IPS-11a (cell line): ENCODE measurements around the gene POMGNT2.

Source experiments
- H3K4me3 ChIP-seq: one replicate; pipeline ENCODE4 v1.5.1; 2013; ENCODE audit warnings: low read depth, low read length, control low read depth

Gene POMGNT2

DNA sequence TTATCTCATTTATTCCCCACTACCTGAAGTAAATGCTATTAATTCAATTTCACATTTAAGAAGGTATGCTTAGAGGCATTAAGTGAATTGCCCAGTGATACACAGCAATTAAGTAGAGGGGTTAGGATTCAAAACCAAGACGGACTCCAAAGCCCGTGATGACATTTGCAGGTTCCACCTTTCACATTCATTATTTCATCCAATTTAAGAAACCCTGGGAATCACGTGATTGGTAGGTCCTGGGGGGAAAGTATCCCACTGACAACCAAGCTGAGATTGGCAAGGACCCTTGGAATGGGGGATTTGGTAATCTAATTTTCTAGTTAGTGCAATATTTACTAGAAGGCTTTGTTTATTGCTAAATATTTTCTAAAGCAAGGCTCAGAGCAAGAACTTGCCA is 1.8 kb downstream of the POMGNT2 start:
- no peak overlapping the region for H3K4me3 ChIP-seq

DNA sequence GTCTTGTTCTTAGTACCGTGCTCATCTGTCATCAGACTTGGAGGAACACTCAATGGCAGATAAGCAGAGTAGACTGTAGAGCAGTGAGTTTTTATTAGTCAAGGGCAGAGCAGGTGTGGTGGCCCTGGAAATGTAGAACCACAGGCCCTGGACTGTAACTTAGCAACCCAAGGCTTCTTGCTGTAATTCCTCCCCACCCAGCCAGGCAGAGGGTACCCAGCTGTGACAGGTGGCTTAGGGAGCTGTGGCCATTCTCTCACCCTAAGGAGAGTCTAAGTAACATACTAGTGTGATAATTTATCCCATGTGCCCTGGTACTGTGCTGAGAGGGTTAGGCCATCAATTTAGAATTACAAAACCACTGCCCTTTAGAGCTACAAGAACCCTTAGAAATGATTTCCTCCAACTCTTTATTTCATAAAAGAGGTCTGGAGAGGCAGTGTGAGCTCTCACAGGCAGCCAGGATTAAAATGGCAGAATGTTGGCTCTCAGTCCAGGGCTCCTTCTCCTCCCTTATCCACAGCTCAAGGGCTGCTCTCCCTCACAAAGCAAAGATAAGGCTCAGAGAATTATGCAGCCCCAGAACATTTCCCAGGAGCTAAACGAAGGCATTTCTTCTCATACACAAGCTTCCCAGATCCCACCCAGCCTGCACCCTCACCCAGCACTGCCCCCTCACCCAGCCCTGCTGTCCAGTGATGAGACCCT is 3.0 kb downstream of the POMGNT2 start:
- no peak overlapping the region for H3K4me3 ChIP-seq

DNA sequence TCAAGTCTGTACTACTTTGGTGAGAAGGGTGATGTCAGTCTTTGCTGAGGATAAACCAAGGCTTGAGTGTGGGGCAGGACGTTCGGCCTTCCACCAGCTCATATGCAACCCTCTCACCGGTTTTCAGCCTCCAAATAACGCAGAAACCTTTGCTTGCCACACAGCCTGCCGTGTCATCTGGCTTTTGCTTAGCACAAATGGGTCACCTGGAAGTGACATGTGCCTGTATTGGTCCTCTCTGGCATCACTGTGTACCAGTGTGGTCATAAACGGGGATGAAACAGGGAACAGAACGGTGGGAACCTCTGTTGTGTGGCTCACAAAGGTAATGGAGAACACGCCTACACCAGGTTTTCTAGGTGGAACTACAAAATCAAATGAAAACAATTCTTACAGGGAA is 7.1 kb downstream of the POMGNT2 start:
- no peak overlapping the region for H3K4me3 ChIP-seq

DNA sequence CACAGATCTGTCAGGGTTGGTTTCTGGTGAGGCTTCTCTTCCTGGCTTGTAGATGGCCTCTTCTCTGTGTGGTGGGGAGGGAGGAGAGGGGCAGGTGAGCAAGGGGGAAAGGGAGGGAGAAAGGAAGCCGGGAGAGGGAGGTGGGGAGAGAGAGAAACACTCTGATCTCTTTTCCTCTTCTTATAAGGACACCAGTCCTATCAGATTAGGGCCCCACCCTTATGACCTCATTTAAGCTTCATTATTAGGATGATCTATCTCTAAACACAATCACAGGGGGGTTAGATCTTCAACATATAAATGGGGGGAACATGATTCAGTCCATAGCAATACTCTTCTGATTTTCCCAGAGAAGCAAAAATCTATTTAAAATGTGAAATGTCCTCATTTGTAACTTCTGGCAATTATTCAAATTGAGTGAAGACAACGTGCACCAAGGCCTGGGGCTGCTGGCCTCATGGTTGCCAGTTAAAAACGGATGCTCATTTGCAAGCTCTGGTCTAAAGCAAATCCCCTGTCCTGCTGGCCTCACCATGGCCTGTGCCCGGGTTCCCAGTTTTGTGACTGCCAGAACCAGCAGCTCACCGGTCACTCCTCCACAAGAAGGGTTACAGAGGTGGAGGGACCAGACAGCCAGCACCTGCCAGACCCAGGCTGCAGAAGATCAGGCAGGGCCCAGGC is 8.3 kb downstream of the POMGNT2 start:
- H3K4me3 ChIP-seq = no peak overlapping the region

DNA sequence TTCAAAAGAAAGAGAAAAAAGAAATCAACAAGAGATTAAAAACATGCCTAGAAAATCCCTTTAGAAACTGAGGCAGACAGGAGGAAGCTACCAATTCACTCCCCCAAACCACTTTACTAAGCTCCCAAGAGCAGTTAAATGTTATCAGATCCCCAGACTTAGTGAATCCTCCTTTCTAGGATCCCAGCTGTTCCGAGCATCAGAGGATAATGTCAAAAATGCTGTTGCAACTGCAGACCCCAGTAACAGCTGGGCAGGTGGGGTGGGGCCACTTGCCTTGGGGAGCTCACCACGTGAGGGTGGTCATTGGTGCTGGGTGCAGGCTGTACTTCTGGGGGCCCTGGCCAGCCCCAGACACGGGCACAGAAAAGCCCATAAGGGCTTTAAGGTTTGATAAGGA is 9.1 kb downstream of the POMGNT2 start:
- H3K4me3 ChIP-seq = no peak overlapping the region

DNA sequence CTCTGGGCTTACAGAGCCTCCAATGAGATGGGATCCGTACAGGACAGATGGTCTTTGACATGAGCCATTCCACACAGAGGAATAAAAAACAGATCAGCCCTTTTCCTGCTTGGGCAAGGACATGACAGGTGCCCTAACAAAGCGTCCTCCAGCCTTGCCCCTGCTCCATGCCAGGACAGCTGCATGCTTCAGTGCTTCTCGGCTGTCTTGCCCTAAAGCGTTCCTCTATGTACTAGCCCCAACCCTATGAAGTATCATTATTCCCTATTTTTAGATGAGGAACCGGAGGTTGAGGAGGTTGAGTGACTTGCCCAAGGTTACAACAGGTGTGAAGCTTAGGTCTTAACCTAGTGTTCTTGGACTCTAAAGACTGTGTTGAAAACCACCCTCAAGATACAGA is 10.5 kb downstream of the POMGNT2 start:
- no peak overlapping the region for H3K4me3 ChIP-seq

DNA sequence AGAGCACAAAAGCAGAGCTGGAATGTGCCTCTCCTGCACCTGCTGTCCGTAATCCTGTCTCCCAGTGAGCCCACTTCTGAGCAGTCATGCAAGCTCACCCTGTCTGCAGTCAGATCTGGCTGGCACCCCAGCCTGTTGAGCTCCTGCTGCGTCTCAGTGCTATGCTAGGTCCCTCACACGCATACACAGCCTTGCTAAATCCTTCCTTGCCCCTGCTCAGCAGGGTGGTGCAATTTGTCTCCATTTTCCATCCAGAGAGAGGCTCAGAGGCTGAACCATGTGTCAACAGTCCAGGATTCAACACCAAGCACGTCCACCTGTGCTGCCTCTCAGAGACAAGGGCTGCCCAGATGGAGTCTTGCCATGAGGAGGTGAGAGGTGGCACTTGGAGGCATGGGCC is 11.0 kb downstream of the POMGNT2 start:
- H3K4me3 ChIP-seq = no peak overlapping the region

DNA sequence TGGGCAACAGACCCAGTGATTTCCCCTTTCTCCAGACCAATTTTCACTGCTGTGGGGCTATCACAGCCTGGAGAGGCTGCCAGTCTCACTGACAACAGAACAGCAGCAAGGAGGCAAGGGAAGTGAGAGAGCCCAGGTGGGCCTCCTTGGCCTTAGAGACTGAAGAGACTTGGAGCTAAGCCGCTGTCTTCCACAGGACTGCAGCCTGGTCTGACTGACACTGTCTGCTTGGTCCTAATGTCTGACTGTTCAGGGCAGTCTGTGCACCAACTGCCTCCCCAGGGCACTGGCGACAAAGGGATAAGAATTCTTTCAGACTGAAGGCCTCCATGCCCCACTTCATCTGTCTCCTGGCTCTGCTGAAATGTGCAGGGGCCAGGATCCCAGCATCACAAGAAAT is 11.5 kb downstream of the POMGNT2 start:
- H3K4me3 ChIP-seq = no peak overlapping the region

DNA sequence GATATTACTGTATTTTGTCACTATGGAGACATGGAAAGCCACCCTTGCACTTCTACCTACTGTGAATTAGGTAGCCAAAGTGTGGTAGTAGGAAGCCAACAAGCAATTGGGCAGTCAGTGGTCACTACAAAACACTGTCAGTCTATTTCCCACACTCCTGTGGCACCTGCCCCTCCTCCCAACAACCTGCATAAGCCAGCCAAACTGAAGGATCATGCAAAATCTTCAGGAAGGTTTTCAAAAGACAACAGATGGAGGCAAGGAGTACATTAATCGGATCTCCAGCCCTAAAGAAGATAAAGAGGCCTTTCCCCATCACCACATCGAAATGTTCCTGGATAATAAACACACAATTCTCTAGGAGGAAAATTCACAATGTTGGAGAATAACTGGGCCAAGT is 11.9 kb downstream of the POMGNT2 start:
- no peak overlapping the region for H3K4me3 ChIP-seq

DNA sequence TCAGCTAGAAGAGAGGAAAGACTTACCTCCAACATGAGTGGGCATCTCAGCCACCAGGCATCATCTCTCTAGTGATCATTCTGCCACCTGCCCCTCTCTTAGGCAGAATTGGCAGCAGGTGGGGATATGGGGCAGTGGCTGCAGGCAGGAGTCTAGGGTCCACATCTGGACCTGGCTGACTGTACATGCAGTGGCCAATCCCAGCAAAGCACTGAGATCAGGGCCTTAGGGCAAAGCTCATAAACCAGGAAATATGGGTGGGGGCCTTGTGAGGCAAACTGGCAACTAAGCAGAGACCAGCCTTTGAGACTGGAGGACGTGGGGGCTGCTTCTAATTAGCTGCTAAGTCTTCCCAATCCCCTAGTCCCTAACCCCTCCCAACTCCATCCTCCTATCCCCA is 12.9 kb downstream of the POMGNT2 start:
- H3K4me3 ChIP-seq = no peak overlapping the region

DNA sequence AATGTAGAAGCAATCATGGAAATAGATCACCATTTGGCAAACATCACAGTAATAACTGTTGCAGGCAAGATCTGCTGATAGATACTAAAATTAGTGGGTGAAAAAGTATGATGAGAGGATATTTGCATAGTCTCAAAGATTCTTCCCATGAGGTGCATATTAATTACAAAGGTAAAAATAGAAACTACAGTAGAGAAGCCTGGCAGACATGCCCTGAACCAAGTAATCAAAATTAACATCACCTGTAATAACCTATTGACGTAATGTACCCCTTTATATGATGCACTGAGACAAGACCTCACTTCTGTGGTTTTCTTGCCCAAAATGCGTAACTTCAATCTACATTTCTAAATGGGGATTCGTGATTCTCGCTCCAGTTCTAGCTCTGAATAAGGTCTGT is 14.4 kb downstream of the POMGNT2 start:
- H3K4me3 ChIP-seq = no peak overlapping the region

DNA sequence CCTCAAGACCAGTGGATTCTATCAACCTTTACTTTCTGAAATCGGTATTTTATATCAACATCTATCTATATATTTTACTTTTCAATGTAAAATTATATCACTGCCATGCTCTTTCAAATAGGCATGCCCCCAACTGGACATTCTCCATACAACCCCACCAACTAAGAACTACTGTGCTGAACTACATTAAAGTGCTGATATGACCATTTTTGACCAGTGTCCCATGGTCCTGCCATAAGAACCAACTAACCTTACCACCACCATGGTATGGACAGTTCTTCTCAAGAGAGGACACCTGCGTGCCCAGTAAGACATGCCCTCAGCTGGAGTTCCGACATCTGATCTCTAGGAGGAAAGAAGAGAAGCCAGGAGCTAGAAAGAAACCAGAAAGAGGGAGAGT is 15.6 kb downstream of the POMGNT2 start:
- no peak overlapping the region for H3K4me3 ChIP-seq

DNA sequence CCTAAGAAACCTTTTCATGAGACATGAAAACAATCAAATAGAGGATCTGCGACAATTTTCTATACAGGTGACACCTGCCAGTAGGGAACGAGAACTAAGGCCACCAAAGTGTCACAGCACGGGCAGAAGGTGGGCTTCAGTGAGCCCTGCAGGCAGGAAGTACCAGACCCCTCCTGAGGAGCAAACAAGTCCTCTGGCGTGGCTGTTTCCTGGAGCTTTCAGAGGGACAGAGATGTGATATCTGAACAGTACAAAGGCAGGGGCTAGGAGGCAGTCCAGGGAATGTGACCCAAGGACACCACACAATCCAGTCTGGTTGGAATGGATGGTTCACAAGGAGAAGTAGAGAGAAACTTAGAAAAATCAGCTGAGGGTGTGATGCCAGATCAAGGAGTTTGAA is 16.8 kb downstream of the POMGNT2 start:
- H3K4me3 ChIP-seq = no peak overlapping the region

DNA sequence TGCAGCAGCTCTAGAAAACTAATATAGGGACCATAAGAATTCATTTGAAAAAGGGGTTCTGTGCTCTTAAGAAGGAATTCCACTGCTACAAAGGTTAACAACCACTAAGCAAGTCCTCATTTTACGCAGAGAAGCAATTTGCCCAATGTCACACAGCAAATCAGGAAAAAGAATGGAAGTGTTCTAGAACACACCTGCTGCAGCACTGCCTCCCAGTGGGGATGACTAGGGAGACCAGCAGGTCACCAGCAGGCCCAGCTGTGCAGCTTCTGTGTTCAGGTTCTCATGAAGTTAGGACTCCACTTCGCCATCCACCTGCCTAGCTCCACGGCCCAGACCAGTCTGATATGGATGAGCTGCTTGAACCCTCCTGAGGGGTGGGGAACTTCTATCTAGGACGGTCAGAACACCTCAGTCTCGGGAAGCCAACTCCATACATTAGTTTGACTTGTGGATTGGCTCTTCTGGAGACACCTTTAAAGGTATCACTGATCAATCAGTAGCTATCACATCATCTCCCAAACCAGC is 18.6 kb downstream of the POMGNT2 start:
- H3K4me3 ChIP-seq = no peak overlapping the region

DNA sequence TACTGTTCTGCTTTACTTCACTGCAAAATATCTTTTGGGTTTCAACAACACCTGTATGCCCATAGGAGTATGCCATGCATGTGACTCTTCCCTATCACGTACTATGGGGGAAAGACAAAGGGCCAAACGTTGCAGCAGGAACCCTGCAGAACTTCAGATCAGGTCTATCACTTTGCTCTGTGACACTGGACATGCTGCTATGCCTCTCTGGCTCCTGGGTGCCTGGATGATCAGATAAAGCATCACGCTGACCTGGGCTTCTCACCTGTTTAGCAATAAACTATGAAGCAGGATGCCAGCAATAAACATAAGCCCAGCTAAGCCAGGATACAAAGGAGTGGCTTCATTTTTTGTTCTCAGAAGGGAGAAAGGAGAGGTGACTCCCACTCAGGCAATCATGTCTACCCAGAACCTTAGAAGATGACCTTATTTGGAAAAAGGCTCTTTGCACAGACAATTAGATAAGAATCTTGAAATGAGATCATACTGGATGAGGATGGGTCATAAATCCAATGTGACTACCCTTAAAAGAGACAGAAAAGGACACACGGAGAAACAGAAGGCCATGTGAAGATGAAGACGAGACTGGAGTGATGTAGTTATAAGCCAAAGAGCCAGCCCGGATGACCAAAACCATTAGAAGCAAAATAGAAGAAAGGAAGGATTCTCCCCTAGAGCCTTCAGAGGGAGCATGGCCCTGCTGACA is 19.3 kb downstream of the POMGNT2 start:
- no peak overlapping the region for H3K4me3 ChIP-seq

DNA sequence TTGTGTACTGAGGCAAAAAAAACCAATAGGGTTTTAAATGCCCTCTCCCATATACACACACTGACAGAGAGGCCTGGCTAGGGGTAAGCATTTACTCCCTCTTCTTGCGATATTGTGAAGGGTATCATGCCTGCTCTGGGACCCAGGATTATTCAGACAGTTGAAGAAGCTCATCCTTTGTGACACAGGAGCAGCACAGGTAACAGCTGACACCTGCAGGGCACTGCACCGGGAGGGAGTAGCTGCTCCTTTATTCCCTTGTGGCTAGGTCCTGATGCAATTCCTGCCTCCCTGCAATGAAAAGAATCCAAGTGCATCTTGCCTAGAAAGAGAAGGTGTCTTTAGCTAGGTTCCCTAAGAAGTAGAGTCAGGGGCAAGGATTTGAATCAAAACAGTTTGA is 23.4 kb downstream of the POMGNT2 start:
- H3K4me3 ChIP-seq = no peak overlapping the region

DNA sequence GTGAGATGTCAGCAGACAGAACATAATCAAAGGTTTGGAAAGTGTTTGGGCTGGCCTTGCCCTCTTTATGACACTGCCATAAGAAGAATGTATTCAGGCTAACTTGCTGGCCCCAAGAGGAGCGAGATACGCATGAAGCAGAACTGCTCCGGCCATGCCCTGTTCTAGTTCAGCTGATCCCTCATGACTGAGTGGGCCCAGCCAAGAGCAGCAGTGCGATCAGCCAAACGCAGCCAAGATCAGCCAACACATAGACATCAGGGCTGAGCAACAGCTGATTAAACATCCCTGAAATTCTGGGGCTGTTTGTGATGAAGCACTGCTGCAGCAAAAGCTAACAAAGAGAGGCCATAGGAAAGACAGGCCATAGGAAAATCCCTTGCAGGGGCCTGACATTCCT is 24.1 kb downstream of the POMGNT2 start:
- H3K4me3 ChIP-seq = no peak overlapping the region

DNA sequence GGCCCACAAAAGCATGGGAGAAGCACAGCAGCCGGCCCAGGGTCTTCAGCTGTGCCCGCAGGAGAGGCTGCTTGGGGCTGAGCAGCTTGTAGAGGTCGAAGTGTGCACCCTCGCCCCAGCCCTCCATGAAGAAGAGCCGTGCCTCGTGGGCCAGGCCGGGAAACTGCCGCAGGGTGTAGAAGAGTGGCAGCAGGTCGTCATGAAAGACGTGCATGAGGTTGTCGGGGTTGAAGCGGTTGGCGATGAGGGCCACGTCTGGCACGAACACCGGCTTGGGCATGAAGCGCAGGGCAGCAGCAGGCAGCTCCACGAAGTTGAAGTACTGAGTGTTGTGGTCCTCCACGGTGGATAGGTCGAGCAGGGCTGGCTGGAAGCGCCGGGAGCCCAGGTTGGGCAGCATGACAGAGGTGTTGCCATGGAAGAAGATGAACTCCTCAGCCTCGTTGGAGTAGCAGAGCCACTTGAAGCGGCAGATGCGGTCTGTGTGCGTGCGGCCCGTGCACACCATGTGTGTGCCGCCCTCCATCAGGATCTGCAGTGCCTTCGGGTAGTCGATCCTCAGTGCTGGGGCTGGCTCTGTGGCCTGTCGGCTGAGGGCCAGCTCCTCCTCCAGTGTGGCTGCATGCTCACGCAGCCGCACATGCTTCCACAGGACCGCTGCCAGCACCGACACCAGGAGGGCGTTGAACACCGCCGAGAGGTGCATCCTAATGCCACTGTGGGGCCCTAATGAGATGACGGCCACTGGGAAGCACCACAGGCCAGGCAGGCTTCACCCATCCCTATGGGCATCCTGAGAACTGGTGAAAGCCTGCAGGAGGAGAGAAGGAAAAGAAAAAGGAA is 24.9 kb downstream of the POMGNT2 start:
- no peak overlapping the region for H3K4me3 ChIP-seq

DNA sequence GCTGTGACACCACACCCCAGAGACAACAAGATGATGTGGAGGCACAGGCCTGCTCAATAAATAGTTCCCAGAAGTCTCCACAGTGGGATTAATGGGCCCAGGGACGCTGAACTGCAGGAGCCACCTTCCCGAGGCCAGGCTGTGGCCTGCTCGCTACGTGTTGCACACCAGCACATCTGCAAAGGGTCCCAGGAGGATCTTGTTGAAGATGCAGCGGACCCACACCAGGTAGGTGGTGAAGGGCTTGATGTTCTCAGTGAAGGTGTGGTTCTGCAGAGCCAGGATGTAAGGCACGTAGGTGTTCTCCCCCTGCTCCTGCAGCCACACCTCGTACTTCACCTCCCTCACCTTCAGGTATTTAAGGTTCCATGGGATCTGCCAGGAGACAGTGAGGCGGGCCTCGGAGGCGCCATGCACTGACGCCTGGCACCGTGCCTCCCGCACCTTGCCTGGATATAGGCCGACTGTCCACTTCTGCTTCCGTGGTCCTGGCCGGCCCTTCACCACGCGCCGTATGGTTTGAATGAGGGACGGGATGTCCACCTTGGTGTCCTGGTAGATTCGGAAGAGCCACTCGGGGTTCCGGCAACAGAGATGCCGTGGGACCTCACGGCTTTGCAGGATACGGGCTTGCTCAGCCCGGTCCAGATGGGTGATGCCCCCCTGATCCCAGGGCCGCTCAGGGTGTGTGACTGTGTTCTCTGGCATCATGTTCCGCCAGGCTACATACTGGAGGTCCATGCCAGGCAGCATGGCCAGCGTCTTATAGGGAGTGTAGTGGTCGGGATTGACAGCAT is 26.1 kb downstream of the POMGNT2 start:
- no peak overlapping the region for H3K4me3 ChIP-seq

DNA sequence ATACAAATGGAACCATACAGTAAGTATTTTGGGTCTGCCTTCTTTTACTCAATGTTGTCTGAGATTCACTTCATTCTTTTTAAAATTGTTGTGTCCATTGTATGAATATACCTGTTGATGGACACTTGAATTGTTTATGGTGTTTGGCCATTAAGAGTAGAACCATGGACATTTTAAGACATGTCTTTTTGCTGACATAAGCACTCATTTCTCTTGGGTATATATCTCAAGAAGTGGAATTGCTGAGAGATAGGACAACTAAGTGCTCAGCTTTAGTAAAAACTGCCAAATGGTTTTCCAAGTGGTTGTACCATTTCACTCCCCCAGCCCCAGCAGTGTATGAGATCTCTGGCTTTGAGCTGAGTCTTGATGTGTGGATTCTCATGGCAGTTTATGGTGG is 28.2 kb downstream of the POMGNT2 start:
- no peak overlapping the region for H3K4me3 ChIP-seq
